ENCODE results near the gene MAGEB3. TPM values are rescaled to one million over a fixed set of nuclear protein-coding genes. Genes with fewer than 3 reads are reported as not detected.

MAGEB3 gene
- total RNA-seq, 3 donors from 2014 or later (not counting 1 experiment from before 2014, with no cell fraction given): not detected

DNA sequence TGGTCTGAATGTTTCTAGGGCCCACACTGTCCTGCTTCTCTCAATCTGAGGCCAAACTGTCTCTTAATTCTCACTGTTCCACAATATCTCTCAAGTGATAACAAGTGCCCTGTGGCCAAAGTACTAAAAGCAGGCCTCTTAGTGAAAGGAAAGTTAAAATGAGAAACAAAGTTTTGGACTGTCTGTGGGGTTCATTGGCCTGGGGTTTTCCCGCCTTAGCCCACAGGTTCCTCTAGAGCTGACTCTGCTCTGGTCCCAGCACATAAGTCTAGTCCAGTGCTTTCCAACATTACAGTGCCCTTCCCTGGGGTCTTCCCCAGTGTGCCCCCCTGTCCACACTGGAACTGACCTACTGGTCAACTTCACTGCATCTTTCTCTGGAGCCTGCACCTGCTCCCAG, 22.8 kb downstream of the MAGEB3 start:
- ATAC-seq: no peak
- WGBS (ENCODE audit: insufficient coverage): 67% methylated on average over 1 of the region's 1 CpG
- Histone ChIP-seq H3K27ac (ENCODE audit: low read length) (no peak overlapping the region), H3K36me3 (ENCODE audit: control insufficient read depth, insufficient read depth, low read length) (no peaks in the 10 kb centered on the region), H3K9me3 (ENCODE audit: control insufficient read depth, insufficient read depth, low read length) (no peaks in the 10 kb centered on the region), H3K4me1 (ENCODE audit: control insufficient read depth, insufficient read depth, low read length) (no peaks in the 10 kb centered on the region), H3K27me3 (ENCODE audit: control insufficient read depth, insufficient read depth, low read length) (no peaks in the 10 kb centered on the region), H3K4me3 (ENCODE audit: low read length) (no peak overlapping the region)
- H3K27ac Mint-ChIP-seq: no peak overlapping the region
- intact Hi-C loops (cut with micrococcal nuclease): no loop called here
- H3K27me3 Mint-ChIP-seq (ENCODE audit: low read depth in 2 of 2): no peaks in the 10 kb centered on the region
- H3K4me1 Mint-ChIP-seq: no peaks in the 10 kb centered on the region
- H3K36me3 Mint-ChIP-seq: no peaks in the 10 kb centered on the region
- DNase-seq: no peak
- no peak overlapping the region for H3K4me3 Mint-ChIP-seq
- peaks cover 6 to 7% of the 10 kb centered on the region in 2 donors for H3K9me3 Mint-ChIP-seq
- TF ChIP-seq, protein P1, sequence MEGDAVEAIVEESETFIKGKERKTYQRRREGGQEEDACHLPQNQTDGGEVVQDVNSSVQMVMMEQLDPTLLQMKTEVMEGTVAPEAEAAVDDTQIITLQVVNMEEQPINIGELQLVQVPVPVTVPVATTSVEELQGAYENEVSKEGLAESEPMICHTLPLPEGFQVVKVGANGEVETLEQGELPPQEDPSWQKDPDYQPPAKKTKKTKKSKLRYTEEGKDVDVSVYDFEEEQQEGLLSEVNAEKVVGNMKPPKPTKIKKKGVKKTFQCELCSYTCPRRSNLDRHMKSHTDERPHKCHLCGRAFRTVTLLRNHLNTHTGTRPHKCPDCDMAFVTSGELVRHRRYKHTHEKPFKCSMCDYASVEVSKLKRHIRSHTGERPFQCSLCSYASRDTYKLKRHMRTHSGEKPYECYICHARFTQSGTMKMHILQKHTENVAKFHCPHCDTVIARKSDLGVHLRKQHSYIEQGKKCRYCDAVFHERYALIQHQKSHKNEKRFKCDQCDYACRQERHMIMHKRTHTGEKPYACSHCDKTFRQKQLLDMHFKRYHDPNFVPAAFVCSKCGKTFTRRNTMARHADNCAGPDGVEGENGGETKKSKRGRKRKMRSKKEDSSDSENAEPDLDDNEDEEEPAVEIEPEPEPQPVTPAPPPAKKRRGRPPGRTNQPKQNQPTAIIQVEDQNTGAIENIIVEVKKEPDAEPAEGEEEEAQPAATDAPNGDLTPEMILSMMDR (IDR thresholded peaks at IDR 0.05): no peak

DNA sequence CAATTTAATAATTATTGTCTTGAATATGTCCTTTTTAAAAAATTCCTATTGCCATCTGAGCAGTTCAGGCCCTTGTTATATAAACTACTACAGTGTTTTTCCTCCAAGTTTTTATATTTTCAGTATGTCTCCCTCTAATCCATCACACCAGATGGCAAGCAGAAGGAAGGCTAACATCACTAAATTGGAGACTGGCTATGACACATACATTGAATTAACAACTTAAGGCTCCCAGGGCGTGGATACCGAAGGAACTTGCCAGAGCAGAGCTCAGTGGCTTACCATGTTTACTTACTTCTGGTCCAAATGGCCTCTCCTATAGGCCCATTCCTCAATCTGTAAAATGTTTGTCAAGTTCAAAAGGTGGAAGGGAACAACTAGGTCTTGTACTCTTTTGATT, 29.5 kb downstream of the MAGEB3 start:
- Mint-ChIP-seq H3K4me3 (no peak overlapping the region), H3K27ac (no peak overlapping the region), H3K36me3 (no peaks in the 10 kb centered on the region), H3K9me3 (peaks cover 4 to 8% of the 10 kb centered on the region in 2 donors), H3K27me3 (ENCODE audit: low read depth in 2 of 2) (no peaks in the 10 kb centered on the region), H3K4me1 (no peaks in the 10 kb centered on the region)
- no CpG with 5 or more reads among the region's 2 CpGs for WGBS (ENCODE audit: insufficient coverage)
- DNase-seq: no peak
- no peak for ATAC-seq
- no peaks in the 10 kb centered on the region for H3K9me3 ChIP-seq (ENCODE audit: control insufficient read depth, insufficient read depth, low read length)
- no peaks in the 10 kb centered on the region for H3K36me3 ChIP-seq (ENCODE audit: control insufficient read depth, insufficient read depth, low read length)
- no peaks in the 10 kb centered on the region for H3K27me3 ChIP-seq (ENCODE audit: control insufficient read depth, insufficient read depth, low read length)
- no peak overlapping the region for H3K27ac ChIP-seq (ENCODE audit: low read length)
- no peaks in the 10 kb centered on the region for H3K4me1 ChIP-seq (ENCODE audit: control insufficient read depth, insufficient read depth, low read length)
- TF ChIP-seq, protein P1 (IDR thresholded peaks at IDR 0.05): no peak
- H3K4me3 ChIP-seq (ENCODE audit: low read length): no peak overlapping the region
- intact Hi-C loops (cut with micrococcal nuclease): no loop called here

DNA sequence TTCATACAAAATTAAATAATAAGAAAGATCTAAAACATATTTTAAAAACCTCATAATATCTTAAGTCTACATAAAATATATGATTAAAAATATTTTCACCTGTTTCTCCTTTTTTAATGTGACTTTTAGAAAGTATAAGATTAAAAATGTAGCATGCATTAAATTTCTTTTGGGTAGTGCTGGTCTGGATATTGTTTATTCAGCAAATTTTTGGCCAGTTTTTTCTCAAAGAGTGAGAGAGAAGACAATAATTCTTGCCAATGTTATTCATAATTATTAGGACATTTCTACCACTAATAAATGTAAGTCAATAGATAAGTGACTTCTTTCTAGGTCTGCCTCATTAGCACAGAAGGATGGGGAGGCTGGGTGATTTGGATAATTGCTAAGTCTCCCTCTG, 30.6 kb downstream of the MAGEB3 start:
- Mint-ChIP-seq H3K27me3 (ENCODE audit: low read depth in 2 of 2) (no peaks in the 10 kb centered on the region), H3K4me3 (no peak overlapping the region)
- TF ChIP-seq, protein P1 (IDR thresholded peaks at IDR 0.05): no peak

DNA sequence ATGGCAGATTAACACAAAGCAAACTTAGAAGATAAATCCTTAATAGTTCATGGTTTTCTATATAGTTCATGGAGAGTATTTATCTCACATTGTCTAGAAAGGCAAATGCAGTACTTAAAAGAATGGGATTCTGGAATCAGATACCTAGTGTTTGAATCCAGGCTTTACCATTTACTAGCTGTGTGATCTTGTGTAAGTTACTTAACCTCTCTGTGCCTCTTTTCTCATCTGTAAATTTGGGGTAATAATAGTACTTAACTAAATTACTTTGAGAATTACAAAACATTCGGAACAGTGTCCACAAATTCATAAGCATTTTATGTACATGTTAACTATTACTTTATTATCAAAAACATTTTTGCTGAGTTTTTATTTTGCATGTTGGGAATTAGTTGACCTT, 32.3 kb downstream of the MAGEB3 start:
- no peaks in the 10 kb centered on the region for H3K27me3 Mint-ChIP-seq (ENCODE audit: low read depth in 2 of 2)
- TF ChIP-seq, protein P1 (IDR thresholded peaks at IDR 0.05): no peak
- peaks cover 2% of the 10 kb centered on the region in 2 donors for H3K9me3 Mint-ChIP-seq
- no peaks in the 10 kb centered on the region for H3K36me3 Mint-ChIP-seq
- no peaks in the 10 kb centered on the region for H3K9me3 ChIP-seq (ENCODE audit: control insufficient read depth, insufficient read depth, low read length)
- no peak for DNase-seq
- H3K4me1 Mint-ChIP-seq: no peaks in the 10 kb centered on the region
- no peak overlapping the region for H3K4me3 ChIP-seq (ENCODE audit: low read length)
- no peak overlapping the region for H3K4me3 Mint-ChIP-seq
- H3K27ac Mint-ChIP-seq: no peak overlapping the region
- H3K27me3 ChIP-seq (ENCODE audit: control insufficient read depth, insufficient read depth, low read length): no peaks in the 10 kb centered on the region
- H3K4me1 ChIP-seq (ENCODE audit: control insufficient read depth, insufficient read depth, low read length): no peaks in the 10 kb centered on the region
- intact Hi-C loops (cut with micrococcal nuclease): no loop called here
- no CpG with 5 or more reads among the region's 1 CpG for WGBS (ENCODE audit: insufficient coverage)
- H3K27ac ChIP-seq (ENCODE audit: low read length): no peak overlapping the region
- no peaks in the 10 kb centered on the region for H3K36me3 ChIP-seq (ENCODE audit: control insufficient read depth, insufficient read depth, low read length)
- no peak for ATAC-seq

More for the DNA sequence above, 30.6 kb downstream of the MAGEB3 start:
- Histone ChIP-seq H3K4me3 (ENCODE audit: low read length) (no peak overlapping the region), H3K27me3 (ENCODE audit: control insufficient read depth, insufficient read depth, low read length) (no peaks in the 10 kb centered on the region), H3K27ac (ENCODE audit: low read length) (no peak overlapping the region), H3K36me3 (ENCODE audit: control insufficient read depth, insufficient read depth, low read length) (no peaks in the 10 kb centered on the region), H3K4me1 (ENCODE audit: control insufficient read depth, insufficient read depth, low read length) (no peaks in the 10 kb centered on the region), H3K9me3 (ENCODE audit: control insufficient read depth, insufficient read depth, low read length) (no peaks in the 10 kb centered on the region)
- DNase-seq: no peak
- Mint-ChIP-seq H3K36me3 (no peaks in the 10 kb centered on the region), H3K9me3 (peaks cover 5 to 7% of the 10 kb centered on the region in 2 donors), H3K4me1 (no peaks in the 10 kb centered on the region), H3K27ac (no peak overlapping the region)
- no peak for ATAC-seq
- intact Hi-C loops (cut with micrococcal nuclease): no loop called here

Data from natural killer cell (primary cell).